Smooth muscle cell (in vitro differentiated cells): ENCODE results near the gene TRIM69. TPM values are rescaled to one million over a fixed set of nuclear protein-coding genes. Genes with fewer than 3 reads are reported as not detected.
A peak's percentile ranks its signal among the peaks of the same experiment; 100 is the strongest.
"Not testable (repeated sequence)": the region's sequence is repeated elsewhere in the genome, so short reads cannot be mapped to it uniquely, and the experiment has no call there.

ENCODE experiments used
- DNase-seq: peaks from one replicate; lab custom pipeline; 2025; ENCODE audit not compliant: unreplicated experiment; lab: John Stamatoyannopoulos, UW
- H2AFZ ChIP-seq: fragments of 200-600 bp; sonication (generic); 2 replicates; pipeline ENCODE4 v1.6.0; 2016; ENCODE audit warnings: antibody characterized with exemption, low read depth, mild to moderate bottlenecking
- H3F3A ChIP-seq: fragments of 200-600 bp; sonication (generic); 2 replicates; pipeline ENCODE4 v1.6.0; 2017; ENCODE audit warnings: antibody characterized with exemption, low read depth
- H3K27ac ChIP-seq: fragments of 200-600 bp; sonication (generic); 2 replicates; pipeline ENCODE4 v1.5.1; 2016; ENCODE audit warnings: low read depth, mild to moderate bottlenecking
- H3K27me3 ChIP-seq: fragments of 200-600 bp; sonication (generic); 2 replicates; pipeline ENCODE4 v1.6.1; 2016; ENCODE audit warnings: low read depth, mild to moderate bottlenecking
- H3K36me3 ChIP-seq: fragments of 200-600 bp; sonication (generic); 2 replicates; pipeline ENCODE4 v1.5.1; 2016; ENCODE audit warnings: low read depth
- H3K4me1 ChIP-seq: fragments of 200-600 bp; sonication (generic); 2 replicates; pipeline ENCODE4 v1.5.1; 2016; ENCODE audit warnings: low read depth
- H3K4me2 ChIP-seq: fragments of 200-600 bp; sonication (generic); 2 replicates; pipeline ENCODE4 v1.6.0; 2016; ENCODE audit warnings: mild to moderate bottlenecking
- H3K4me3 ChIP-seq: fragments of 200-600 bp; sonication (generic); 2 replicates; pipeline ENCODE4 v1.5.1; 2016; ENCODE audit warnings: mild to moderate bottlenecking
- H3K79me2 ChIP-seq: fragments of 200-600 bp; sonication (generic); 2 replicates; pipeline ENCODE4 v1.6.0; 2016; ENCODE audit warnings: low read depth, mild to moderate bottlenecking
- H3K9ac ChIP-seq: fragments of 200-600 bp; sonication (generic); 2 replicates; pipeline ENCODE4 v1.6.0; 2016; ENCODE audit warnings: low read depth
- H3K9me3 ChIP-seq: fragments of 200-600 bp; sonication (generic); replicated peaks from 2 replicates; pipeline ENCODE4 v1.5.1; 2016; ENCODE audit warnings: low read depth
- H4K20me1 ChIP-seq: fragments of 200-600 bp; sonication (generic); 2 replicates; pipeline ENCODE4 v1.6.0; 2016; ENCODE audit warnings: low read depth
- WGBS: methylation state at CpG from one replicate; pipeline ENCODE4 v1.1.7; 2016; ENCODE audit warnings: low lambda C conversion rate; 5-methylcytosine and 5-hydroxymethylcytosine counted together
- polyA plus RNA-seq: library from polyadenylated mRNA; unstranded; fragments of >200 nt; fragmentation: Nextera tagmentation; extraction: Ambion mirVana; gene quantifications from 2 replicates; pipeline ENCODE4 v1.2.1, GENCODE V29; 2016
- total RNA-seq: library from RNA; depleted of rRNA; stranded (reverse); fragments of >200 nt; gene quantifications from 2 replicates; pipeline ENCODE4 v1.2.3, GENCODE V29; 2014
- TF ChIP-seq, protein P1 (sequence below): fragments of 200-600 bp; sonication (generic); IDR thresholded peaks from 2 replicates; pipeline ENCODE4 v1.5.1; 2017; ENCODE audit warnings: borderline replicate concordance, mild to moderate bottlenecking, antibody characterized with exemption; ENCODE audit not compliant: insufficient read depth, poor library complexity, severe bottlenecking

The TRIM69 gene
- total and polyA plus RNA-seq, 2 experiments from 2014 or later: 4.2 to 4.8 TPM

GRCh38 chr15:44738340-44738984, 2.1 kb downstream of the TRIM69 start:
- TF ChIP-seq, protein P1, sequence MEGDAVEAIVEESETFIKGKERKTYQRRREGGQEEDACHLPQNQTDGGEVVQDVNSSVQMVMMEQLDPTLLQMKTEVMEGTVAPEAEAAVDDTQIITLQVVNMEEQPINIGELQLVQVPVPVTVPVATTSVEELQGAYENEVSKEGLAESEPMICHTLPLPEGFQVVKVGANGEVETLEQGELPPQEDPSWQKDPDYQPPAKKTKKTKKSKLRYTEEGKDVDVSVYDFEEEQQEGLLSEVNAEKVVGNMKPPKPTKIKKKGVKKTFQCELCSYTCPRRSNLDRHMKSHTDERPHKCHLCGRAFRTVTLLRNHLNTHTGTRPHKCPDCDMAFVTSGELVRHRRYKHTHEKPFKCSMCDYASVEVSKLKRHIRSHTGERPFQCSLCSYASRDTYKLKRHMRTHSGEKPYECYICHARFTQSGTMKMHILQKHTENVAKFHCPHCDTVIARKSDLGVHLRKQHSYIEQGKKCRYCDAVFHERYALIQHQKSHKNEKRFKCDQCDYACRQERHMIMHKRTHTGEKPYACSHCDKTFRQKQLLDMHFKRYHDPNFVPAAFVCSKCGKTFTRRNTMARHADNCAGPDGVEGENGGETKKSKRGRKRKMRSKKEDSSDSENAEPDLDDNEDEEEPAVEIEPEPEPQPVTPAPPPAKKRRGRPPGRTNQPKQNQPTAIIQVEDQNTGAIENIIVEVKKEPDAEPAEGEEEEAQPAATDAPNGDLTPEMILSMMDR: peak; percentile 78
- Histone ChIP-seq H3K27ac (no peak overlapping the region), H2AFZ (no peak overlapping the region), H3K9me3 (no peaks in the 10 kb centered on the region), H3K79me2 (no peaks in the 10 kb centered on the region), H4K20me1 (no peaks in the 10 kb centered on the region), H3K4me1 (no peaks in the 10 kb centered on the region), H3K27me3 (no peaks in the 10 kb centered on the region), H3K36me3 (no peaks in the 10 kb centered on the region), H3K9ac (no peak overlapping the region), H3K4me2 (no peak overlapping the region), H3F3A (peaks cover 12% of the 10 kb centered on the region), H3K4me3 (no peak overlapping the region)
- DNase-seq: no peak
- WGBS: 67% methylated on average over 3 of the region's 3 CpGs

DNA sequence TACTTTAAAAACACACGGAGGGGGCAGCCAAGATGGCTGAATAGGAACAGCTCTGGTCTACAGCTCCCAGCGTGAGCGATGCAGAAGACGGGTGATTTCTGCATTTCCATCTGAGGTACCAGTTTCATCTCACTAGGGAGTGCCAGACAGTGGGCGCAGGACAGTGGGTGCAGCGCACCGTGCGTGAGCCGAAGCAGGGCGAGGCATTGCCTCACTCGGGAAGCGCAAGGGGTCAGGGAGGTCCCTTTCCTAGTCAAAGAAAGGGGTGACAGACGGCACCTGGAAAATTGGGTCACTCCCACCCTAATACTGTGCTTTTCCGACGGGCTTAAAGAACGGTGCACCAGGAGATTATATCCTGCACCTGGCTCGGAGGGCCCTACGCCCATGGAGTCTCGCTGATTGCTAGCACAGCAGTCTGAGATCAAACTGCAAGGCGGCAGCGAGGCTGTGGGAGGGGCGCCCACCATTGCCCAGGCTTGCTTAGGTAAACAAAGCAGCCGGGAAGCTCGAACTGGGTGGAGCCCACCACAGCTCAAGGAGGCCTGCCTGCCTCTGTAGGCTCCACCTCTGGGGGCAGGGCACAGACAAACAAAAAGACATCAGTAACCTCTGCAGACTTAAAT, 3.0 kb downstream of the TRIM69 start:
- not testable (repeated sequence) for H3K36me3 ChIP-seq, H3K27ac ChIP-seq, H3K4me1 ChIP-seq, H4K20me1 ChIP-seq, H3K79me2 ChIP-seq, H3K9ac ChIP-seq, H3K27me3 ChIP-seq, H3K4me3 ChIP-seq, H3K4me2 ChIP-seq, DNase-seq, H2AFZ ChIP-seq, H3K9me3 ChIP-seq
- whole genome bisulfite sequencing: 93% methylated on average over 21 of the region's 24 CpGs
- H3F3A ChIP-seq: peaks cover 12% of the 10 kb centered on the region

- H3K4me2 ChIP-seq, H3K4me1 ChIP-seq, H3K9me3 ChIP-seq, H3K9ac ChIP-seq, H3K4me3 ChIP-seq, DNase-seq, H3F3A ChIP-seq, H4K20me1 ChIP-seq, H3K27me3 ChIP-seq, H3K79me2 ChIP-seq, H3K27ac ChIP-seq, H3K36me3 ChIP-seq, H2AFZ ChIP-seq: not testable (repeated sequence)
- 96% methylated on average over 2 of the region's 2 CpGs for WGBS
These were observed 7.1 kb downstream of the TRIM69 start for GRCh38 chr15:44743454-44743853.

- peaks cover 2% of the 10 kb centered on the region for H3K9me3 ChIP-seq
- H4K20me1 ChIP-seq: no peaks in the 10 kb centered on the region
- H3K4me2 ChIP-seq: no peak overlapping the region
- WGBS: 95% methylated on average over 1 of the region's 1 CpG
- DNase-seq: no peak
- H3F3A ChIP-seq: no peaks in the 10 kb centered on the region
- H3K79me2 ChIP-seq: no peaks in the 10 kb centered on the region
- no peak overlapping the region for H3K9ac ChIP-seq
- H3K27me3 ChIP-seq: peaks cover 12% of the 10 kb centered on the region
- no peaks in the 10 kb centered on the region for H3K4me1 ChIP-seq
- H3K27ac ChIP-seq: no peak overlapping the region
- no peaks in the 10 kb centered on the region for H3K36me3 ChIP-seq
- H3K4me3 ChIP-seq: no peak overlapping the region
- no peak overlapping the region for H2AFZ ChIP-seq
- TF ChIP-seq, protein P1: no peak
These were observed 17.0 kb downstream of the TRIM69 start for GRCh38 chr15:44753345-44753744.
